Measurements from ENCODE around the gene CDC27.
"Not testable (repeated sequence)": the region's sequence is repeated elsewhere in the genome, so short reads cannot be mapped to it uniquely, and the experiment has no call there.

Gene CDC27

DNA sequence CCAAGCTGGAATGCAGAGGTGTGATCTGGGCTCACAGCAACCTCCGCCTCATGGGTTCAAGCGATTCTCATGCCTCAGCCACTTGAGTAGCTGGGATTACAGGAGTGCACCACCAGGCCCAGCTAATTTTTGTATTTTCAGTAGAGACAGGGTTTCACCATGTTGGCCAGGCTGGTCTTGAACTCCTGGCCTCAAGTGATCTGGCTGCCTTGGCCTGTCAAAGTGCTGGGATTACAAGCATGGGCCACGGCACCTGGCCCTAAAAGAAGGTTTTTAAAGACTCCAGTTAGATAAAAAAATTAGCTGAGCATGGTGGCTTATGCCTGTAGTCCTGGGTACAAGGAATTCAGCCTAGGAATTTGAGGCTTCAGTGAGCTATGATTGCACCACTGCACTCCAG lies 62.3 kb downstream of the CDC27 start:
- not testable (repeated sequence) for DNase-seq

DNA sequence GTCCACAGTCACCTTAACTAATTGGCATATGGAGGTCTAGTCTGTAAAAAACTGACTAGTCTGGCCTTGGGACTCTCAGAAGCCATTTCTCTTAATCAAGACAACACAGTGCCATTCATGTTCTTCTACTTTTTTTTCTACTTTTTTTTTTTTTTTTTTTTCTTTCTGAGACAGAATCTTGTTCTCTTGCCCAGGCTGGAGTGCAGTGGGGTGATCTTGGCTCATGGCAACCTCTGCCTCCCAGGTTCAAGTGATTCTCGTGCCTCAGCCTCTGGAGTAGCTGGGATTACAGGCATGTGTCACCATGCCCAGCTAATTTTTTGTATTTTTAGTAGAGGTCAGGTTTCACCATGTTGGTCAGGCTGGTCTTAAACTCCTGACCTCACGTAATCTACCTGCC lies 65.8 kb downstream of the CDC27 start:
- not testable (repeated sequence) for DNase-seq

DNA sequence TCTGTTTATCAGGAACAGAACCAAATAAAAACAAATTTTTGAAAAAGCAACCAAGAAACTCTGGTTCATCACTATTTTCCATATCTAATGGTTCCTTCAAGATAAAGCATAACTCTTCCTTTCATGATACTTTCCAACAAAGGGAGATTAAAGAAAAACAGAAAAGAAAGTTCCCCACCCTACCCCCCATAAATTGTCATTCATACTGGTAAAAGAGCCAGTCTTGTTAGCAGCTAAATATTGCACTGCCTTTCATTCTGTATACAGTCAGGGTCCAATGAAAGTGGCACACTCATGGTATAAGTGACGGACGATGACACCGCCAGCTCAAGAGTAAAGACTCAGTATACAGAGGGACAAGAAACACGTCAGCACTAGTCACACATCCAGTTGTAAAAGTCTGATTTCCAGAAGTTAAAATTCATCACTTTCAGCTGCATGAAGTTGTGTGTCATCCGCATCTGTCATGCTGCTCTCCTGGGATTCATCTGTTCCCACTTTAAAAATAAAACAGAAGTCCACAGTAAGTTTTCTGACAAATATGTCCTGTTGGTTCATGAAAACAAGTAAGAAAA lies 68.5 kb downstream of the CDC27 start:
- DNase-seq = no peak

DNA sequence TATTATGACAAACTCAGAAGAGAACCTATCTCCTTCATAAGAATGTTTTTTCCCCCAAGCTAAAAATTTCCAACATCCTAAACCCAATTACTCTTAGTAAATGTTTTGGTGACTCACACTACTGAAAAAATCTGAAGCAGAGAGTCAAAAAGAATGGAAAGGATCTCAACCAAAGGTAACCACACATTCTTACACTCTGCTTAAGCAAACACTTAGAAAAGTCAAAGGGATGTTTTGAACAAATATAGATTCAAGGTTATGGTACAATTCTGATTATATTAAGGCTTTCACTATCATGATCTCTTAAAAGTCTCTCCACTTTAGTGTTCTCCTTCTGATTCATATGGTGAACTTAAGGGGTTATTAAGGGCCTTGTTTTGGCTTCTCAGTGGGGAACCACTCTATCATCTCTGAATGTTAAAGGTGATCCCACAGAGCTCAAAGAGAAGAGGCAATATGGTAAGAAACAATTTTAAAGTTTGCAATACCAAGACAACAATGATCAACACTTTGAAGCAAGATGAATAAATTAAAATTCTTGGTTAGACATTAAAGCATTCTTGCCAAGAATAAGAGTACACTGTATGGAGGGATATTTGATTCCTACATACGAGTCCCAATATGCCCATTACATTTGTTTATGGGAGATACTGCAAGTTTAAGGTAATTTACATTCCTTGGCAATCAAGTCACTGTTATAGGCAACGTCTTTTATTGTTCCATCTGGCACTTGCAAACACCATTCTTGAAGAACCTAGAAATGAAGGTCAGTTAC lies 69.2 kb downstream of the CDC27 start:
- no peak for DNase-seq

DNA sequence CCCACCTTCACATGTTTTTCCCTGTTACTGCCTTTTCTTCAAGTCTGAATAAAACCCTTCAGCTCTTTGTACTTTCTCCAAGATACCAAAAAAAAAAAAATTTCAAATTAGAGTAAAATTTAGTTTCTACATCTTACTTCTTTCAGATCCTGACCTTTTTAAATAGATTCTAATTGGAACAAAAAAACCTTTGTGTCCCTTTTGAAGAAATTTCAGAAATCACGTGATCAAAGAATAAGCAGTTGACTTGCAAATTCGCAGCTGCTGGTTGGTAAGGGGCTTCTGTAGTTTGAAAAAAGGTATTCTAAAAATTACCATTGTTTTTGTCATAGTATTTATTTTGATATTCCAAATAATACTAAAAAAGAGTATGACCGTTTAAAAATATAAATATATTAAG lies 71.7 kb downstream of the CDC27 start:
- DNase-seq = no peak

DNA sequence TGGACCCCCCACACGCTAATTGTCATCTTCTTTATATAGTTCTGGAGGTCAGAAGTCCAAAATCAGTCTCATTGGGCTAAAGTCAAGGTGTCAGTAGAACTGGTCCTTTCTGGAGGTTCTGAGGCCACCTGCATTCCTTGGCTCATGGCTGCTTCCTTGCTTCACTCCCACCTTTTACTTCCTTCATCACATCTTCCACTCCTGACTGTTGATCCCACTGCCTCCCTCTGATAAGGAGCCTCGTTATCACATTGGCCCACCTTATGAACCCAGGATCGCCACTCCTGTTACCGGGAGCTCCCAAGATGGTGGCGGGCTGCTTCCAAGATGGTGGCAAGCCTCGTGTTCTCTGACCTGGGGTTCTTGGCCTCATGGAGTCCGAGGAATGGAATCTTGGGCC lies 83.0 kb downstream of the CDC27 start:
- no peak for DNase-seq

DNA sequence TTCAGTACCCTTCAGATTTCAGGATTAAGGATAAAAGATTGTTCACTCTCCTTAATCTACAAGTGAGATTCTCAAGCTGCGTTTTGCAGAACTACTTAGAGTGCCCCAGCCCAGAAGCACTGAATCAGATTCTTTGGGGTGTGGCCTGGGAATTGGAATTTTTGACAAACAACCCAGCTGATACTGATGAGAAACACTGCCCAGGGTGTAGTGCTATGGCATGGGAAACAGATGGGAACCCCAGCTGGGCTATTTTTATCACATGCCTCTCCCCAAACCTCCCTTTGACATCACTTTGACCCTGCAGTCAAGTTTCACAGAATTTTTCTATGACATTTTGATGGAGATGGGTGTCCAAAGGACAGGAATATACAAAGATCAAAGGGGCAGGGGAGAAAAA lies 83.8 kb downstream of the CDC27 start:
- not testable (repeated sequence) for DNase-seq

DNA sequence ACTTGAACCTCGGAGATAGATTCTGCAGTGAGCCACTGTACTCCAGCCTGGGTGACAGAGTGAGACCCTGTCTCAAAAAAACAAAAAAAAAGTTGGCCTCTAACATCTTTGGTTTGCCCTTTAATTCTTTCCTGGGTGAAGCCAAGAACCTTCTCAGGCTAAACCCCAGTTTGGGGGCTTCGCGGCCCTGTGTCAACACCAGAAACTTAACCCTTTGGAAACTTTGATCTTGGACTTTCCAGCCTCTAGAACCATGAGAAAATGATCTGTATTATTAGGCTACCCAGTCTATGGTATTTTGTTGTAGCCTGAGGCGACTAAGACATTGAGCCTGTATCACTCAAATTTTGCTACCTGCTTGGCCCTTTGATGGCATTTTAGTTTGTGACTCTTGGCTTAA lies 86.2 kb downstream of the CDC27 start:
- no peak for DNase-seq

DNA sequence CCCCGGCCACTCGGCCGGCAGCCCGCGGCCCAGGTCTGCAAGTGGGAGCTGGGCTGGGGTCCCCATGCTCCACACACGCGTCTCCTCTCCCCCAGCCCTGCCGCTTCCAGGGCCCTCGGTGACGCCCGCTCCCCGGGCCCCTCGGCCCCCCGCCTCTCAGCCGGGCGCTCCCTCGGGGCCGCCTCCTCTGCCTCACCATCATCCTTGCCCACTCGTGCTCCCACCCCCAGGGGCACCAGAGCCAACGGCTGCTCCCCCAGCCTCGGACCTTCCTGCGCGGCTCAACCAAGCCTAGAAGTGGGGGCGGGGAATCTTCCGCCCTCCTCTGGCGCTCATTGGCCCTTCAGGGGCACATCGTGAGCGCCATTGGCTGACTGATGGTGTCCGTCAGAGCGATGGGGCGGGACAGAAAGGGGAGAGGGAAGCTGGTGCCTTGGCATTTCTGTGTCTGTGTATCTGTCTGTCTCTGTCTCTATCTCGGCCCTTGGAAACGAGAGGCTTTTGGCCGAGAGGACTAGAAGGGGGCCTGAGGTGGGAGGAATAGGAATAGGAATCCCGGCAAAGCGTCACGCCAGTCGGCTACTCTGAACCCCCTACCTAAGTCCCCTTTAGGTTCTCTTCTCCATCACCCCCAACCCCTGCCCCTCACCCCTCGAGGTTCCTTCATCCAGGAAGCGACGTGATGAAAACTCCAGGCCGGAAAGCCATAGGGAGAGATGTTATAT lies 88.9 kb downstream of the CDC27 start:
- peak; percentile 92 for DNase-seq

DNA sequence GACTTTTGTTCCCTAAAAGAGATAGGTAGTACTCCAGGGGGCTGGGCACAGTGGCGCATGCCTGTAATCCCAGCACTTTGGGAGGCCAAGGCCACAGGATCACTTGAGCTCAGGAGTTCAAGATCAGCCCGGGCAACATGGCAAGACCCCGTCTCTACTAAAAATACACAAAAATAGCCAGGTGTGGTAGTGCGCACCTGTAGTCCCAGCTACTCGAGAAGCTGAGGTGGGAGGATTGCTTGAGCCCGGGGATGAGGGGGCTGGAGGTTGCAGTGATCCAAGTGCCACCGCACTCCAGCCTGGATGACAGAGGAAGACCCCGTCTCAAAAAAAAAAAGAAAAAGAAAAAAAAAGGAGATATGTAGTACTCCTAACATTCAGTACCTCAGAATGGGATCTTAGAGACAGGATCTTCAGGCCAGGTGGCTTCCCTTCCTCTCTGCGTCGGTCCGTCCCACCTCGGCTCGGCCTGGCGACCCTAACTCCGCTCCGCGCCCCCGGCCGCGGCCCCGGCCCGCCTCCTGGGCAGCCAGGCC lies 89.6 kb downstream of the CDC27 start:
- DNase-seq = peak; percentile 2

DNA sequence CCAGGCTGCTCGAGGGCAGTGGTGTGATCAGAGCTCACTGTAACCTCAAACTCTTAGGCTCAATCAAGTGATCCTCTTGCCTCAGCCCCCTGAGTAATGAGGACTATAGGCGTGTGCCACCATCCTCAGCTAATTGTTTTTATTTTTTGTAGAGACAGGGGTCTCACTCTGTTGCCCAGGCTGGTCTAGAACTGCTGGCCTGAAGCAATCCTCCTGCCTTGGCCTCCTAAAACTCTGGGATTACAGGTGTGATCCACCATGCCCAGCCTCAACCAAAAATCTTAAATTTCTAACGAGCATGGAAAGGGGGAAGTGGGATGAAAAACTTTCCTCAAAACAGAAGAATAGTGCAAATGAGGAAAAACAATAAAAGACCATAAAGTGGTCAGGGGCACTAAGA lies 92.8 kb downstream of the CDC27 start:
- no peak for DNase-seq

DNA sequence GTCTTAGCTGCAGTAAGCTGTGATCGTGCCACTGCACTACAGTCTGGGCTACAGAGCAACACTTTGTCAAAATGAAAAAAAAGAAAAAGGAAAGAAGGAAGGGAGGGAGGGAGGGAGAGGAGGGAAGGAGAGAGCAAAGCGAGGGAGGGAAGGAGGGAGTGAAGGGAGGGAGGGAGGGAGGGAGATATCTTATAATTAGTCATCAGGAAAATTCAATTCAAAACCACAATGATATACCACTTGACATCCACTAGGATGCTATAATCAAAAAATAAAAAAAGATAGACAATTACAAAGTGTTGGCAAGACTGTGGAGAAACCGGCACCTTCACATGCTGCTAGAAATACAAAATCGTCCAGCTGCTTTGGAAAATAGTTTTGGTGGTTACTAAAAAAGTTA lies 93.8 kb downstream of the CDC27 start:
- no peak for DNase-seq

DNA sequence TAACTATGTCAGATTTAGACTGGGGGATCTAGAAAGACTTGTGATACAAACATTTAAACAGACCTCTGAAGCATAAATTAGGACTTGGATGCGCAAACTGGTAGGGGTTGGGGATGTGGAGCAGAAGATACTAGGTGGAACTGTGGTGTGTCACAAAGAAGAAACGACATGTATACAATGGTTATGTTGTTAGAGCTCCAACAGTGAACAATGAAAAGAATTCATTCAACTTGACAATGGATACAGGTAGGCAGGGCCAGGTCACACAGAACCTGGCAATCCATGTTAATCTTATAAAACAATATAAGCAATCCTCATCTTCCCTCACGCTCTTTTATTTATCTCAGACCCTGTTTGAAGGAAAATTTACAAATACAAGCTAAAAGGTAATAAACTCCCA lies 102.0 kb downstream of the CDC27 start:
- DNase-seq = no peak

DNA sequence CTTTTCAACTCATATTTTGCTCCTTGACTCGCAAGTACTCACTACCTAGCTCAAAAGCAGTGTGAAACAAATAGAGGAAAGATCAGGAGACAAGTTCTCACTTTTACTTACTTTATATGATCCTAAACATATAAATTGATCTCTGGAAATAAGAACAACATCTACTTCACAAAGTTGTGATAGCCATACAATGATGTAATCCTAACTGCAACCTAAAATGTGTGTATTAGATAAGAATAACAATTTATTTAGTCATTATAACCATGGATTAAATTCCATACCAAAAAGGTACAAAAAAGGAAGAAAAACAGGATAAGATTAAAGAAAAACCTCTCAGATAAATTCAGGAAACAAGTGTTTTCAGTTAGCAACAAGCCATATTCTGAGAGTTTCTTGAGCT lies 103.4 kb downstream of the CDC27 start:
- DNase-seq = no peak

DNA sequence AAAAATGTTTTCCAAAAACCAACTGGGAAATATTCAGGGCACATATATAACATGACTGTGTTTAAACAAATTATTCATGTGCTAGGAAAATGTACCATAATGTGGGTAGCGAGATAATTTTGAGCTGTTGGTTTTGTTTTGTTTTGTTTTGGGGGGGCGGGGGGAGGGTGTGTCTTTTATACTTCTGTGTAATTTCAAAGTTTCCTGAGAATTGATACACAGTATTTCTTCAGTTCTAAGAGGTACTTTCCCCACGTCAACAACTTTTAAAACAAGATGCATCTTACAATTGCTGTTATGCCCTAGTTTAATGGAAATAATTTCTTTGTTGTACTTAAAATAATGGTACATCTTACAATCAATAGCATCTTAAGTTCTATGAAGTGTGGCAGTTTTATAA lies 110.3 kb downstream of the CDC27 start:
- no peak for DNase-seq

DNA sequence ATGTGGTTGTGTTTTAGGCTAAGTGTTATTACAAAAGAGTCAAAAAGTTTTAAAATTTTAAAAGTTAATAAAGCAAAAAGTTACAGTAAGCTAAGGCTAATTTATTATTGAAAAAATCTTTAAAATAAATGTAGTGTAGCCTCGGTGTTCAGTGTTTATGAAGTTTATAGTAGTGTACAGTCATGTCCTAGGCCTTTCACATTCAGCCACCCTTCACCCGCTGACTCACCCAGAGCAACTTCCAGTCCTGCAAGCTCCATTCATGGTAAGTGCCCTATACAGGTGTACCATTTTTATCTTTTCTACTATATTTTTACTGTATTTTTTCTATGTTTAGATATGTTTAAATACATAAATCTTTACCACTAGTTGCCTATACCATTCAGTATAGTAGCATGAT lies 111.5 kb downstream of the CDC27 start:
- DNase-seq = no peak

DNA sequence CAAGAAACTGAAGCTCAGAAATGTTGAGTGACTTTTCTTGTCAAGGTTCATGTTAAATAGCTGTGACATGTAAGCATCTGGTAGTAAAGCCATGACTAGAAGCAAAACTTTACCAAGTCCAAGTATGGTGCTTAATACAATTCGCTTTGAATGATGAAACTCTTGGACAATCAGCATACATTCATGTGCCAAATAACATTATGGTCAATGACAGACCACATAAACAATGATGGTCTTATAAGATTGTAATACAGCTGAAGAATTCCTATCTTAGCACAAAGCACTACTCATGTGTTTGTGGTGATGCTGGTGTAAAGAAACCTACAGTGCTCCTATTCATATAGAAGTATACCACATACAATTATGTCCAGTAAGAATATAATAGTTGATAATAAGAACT lies 112.9 kb downstream of the CDC27 start:
- DNase-seq = no peak

DNA sequence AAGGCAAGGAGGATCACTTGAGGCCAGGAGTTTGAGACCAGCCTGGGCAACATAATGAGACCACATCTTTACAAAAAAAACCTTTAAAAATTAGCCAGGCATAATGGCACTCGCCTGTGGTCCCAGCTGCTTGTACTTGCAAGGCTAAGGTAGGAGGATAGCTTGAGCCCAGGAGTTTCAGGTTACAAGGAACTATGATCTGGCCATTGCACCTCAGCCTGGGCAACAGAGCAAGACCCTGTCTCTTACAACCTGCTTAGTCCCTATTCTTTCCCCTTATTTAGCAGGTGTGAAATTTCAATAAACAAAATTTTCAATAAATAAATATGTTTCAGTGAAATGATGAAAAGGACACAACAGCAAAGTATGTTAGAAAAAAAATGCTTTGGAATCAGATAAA lies 114.7 kb downstream of the CDC27 start:
- not testable (repeated sequence) for DNase-seq

DNA sequence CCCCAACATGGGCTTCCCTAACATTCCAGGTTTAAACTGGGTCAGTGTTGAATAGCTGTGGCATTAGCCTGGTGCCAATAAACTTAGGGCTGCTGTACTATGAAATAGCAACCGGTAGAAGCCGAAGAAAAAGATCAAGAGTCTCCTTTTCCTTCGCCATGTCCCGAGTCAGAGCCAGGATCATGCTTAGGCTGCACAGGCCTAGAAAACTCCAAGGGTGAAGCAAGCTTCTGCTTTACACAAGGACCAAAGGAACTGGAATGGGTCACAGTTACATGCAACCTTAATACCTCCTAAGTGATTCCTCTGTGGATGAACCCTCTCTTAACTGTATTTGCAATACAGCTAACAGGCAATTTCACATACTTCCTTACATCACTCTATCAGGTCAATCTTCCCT lies 115.5 kb downstream of the CDC27 start:
- not testable (repeated sequence) for DNase-seq

DNA sequence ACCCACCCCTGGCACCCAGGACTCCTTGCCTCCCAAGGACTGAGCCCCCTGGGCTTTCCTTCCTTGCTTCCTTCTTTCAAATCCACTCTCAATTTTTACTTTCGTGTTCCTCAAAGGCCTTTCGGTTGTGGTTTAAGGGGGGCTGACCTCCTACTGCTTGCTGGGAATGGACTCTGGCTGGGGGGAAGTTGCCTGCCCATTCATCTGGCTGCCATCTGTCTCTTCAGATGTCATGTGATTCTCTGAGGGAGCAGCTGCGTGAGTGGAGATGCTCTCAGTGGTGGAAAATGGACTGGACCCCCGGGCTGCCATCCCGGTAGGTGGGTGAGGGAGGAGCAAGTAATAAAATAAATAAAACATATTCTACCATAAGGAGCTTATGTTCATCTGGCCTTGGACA lies 116.2 kb downstream of the CDC27 start:
- DNase-seq = no peak

DNA sequence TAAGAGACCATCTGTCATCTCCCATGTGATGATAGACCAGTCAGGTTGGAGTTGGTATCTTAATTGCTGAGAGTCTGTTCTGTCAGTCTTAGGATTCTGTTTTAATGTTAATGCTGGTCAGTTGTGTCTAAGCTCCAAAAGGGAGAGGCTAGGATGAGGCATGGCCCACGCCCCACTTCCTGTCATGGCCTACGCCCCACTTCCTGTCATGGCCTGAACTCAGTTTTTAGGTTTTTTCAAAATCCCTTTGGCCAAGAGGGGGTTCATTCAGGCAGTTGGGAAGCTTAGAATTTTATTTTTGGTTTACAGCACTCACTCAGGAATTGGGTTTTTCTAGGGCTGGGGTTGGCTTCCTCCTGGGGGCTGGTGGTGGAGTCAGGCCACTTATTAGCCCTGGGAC lies 117.9 kb downstream of the CDC27 start:
- DNase-seq = not testable (repeated sequence)

DNA sequence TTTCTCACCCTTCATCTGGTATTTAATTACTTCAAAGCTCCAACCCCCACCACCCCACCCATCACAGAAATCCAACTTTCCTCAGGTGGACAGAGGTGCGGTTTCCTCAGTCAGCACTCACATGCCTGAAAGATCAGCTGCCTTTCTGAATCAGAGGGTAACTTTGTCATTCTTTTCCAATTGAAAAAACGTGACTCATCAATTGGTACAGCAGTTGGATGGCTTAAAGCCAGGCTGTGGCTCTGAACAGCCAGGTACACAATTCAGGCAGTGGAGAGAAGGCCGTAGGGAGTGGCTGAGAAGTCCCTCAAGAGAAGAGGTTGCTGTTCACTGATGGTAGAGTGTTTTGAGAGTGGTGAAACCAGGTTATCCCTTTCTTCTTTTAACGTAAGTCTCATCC lies 118.8 kb downstream of the CDC27 start:
- DNase-seq = not testable (repeated sequence)

Data from CD4-positive, alpha-beta T cell treated with Interleukin-12 subunit alpha and Interleukin-12 subunit beta, for 1 hour (primary cell).